Stimulated activated CD8-positive, alpha-beta memory T cell treated with anti-CD3 and anti-CD28 coated beads, Interleukin-15, amount 100 ng/mL, for 24 hours (primary cell): Measurements from ENCODE around the gene PRKN.

Experiments
- DNase-seq: peaks from one replicate; pipeline ENCODE4 v3.0.0-alpha.2; 2020; ENCODE audit warnings: low read depth

PRKN gene

DNA sequence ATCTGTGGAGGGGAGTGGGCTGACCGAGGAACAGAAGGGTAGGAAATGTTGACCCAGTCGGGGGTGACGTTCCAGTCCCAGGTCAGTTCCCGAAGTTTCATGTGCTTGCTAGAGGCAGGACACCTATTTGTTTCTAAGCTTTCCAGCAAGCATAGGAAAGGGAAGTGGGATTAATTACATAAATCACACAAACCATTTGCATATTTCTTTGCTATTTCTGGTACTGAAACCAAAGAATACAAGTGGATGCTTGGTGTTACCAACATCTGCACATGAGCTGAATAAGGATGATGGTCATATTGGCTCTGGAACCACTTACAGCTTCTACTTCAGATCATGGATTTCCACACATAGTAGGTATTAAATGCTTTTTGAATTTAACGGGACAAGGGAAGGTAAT lies 546.5 kb downstream of the PRKN start:
- no peak for DNase-seq

DNA sequence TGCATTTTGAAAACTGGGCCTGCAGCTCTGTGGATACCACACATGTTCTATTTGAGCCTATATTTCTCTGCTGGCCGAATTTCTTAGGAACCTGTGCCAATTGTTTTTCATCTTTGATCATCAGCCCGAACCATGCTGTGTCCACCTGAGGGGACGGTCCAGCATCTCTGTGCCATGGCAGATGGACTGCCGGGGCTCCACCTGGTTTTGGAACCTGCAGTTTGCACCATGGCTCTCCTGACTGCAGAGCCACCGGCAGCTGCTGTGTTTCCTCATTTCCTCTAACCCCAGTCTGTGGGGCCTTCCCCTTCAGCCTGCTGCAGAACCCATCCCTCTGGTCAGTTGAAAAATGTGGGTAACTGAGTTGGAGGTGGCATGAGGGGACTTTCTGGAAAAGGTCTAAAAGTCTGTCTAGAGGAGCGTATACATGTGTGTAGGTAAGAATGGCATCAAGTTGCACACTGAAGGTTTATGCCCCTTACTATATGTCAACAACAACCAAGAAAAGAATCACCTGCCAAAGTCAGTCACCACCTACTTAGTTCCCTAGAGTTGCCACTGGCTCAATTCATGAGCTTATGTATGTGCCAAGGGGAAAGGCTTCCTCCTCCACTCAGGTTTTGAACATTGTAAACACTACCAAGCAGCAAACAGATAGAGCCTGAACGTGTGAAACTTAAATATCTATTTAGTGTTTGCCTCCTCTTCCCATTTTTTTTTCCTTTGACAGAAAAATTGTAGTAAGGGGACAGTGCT lies 548.2 kb downstream of the PRKN start:
- no peak for DNase-seq

DNA sequence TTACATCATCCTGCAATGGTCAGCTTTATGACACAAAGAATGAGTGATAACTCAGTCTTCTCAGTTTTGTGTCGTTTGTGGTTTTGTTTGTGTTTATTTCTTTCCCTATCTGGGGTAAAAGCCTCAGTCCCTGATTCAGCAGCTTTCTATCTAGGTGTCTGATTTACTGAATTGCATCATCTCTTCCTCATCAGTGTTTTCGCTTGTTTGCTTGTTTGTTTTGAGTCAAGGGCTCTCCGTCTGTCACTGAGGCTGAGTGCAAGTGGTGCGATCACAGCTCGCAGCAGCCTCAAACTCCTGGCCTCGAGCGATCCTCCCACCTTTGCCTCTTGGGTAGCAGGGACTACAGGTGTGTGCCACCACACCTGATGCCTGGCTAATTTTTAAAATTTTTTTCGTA lies 548.9 kb downstream of the PRKN start:
- no peak for DNase-seq

DNA sequence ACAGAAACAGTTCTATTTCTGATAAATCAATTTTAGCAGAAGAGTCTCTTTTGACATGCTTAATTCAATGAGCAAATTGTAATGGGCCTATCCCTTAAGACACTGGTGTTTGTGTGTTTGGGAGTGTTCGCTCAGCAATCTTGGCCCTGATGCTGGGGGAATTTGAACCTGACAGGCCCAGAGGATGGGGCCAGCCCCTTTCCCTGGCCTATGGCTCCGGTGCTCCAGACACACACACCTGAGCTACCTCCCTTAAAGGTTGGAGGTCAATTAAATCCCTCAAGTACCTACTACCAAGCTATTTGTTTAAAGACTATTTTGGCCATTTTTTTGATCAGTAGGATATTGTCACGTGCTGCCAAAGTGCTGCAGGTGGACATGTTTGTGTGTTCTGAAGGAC lies 549.3 kb downstream of the PRKN start:
- DNase-seq = no peak

DNA sequence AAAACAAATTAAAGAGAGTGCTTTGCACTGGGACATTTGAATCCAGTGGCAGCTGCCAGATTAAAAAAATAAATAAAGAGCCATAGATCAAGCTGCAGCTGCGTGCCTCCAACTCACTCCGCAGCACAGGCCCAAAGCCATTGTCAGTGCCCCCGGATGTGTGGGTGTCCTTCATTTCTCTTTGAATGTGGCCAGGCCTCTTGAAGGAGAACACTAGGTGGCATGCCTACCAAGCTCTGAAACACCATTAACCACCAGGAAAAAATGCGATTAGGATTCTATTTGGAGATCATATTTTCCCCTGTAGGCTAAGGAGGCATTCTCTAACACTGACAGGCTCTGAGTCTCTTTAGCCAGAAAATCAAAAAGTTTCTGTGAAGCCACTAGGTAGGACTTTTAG lies 549.8 kb downstream of the PRKN start:
- no peak for DNase-seq

DNA sequence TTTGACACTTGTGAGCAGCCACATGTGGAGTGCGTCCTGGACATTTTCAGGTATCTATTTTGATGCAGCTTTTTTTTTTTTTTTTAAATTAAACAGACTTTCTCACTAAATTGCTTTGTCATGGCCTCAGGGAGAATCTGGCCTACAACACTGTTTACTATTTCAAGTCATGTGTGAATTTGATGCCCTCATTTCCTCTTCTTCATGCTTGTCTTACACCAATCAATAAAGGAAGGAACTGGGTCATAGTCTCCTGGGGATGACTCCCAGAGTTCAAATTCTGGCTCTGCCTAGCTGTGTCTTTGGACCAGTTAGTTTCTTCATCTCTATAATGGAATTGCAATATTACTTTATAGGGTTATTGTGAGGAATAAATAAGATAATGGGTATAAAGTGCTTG lies 554.1 kb downstream of the PRKN start:
- DNase-seq = no peak

DNA sequence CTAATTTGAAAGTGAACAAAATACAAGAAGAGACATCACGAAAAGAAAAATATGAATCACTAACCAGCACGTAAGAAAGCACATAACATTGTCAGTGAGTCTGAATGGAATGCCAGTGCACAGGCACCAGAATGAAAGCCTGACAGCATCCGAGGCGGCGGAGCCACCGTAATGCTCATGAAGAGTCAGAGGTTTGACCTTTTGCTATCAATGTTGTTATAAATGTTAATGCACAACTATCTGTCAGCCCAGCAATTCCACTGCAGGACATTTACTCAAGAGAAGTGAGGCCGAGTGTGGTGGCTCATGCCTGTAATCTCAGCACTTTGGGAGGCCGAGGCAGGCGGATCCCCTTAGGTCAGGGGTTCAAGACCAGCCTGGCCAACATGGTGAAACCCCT lies 562.1 kb downstream of the PRKN start:
- no peak for DNase-seq

DNA sequence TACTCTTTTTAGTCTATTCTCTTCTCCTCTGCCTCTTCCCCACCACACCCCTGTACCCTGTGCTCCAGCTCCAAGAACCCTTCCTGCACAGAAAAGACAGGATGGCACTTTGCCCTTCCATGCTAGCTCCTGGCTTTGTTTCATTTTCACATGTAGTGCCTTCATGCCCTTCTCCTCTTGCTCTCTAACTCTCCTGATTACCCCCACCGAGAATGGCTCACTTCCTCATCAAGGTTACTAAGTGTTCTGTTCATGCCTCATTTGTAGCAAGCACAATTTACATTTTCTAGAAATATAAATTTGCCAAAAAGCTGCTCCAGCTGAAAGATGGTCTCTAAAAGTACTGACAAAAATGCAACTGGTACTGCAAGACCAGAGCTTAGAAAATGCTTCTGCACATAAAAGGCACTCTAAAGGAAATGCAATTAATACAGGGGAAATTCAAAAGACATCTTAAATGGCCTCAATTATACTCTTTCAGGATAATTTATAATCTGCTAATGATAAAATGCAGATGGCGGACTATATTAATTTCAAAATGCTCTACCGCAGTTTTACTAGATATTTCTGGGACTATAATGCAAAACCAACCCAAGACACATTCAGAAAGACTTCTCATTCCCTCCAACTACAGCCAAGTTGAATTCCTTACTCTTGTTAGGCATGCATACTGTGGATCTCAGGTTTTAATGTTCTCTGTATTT lies 570.2 kb downstream of the PRKN start:
- DNase-seq = no peak

DNA sequence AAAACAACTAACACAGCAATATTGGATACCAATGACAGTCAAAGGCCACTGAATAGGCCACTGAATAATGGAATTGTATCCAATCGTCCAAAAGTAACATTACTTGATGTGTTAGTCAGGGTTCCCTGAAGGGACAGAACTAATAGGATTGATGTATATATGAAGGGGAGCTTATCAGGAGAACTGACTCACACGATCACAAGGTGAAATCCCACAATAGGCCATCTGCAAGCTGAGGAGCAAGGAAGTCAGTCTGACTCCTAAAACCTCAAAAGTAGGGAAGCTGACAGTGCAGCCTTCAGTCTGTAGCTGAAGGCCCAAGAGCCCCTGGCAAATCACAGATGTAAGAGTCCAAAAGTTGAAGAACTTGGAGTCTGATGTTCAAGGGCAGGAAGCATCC lies 571.4 kb downstream of the PRKN start:
- no peak for DNase-seq

DNA sequence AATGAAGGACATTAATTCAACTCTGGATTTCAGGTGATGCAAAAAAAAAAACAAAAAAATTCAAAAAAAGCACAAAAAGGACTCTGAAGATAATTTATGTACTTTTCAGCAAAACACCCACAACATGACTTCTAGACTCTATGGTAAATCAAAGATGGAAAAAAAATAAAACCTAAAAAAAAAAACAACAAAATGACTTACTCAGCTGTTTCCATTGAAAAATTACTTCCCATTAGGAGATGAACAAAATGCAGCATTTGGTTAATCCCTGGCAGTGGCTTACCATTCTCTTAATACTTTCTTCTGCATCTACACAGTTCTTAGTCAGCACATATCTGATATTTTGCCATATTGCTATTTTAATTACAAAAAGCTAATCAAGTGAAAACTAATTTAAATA lies 572.6 kb downstream of the PRKN start:
- DNase-seq = no peak

DNA sequence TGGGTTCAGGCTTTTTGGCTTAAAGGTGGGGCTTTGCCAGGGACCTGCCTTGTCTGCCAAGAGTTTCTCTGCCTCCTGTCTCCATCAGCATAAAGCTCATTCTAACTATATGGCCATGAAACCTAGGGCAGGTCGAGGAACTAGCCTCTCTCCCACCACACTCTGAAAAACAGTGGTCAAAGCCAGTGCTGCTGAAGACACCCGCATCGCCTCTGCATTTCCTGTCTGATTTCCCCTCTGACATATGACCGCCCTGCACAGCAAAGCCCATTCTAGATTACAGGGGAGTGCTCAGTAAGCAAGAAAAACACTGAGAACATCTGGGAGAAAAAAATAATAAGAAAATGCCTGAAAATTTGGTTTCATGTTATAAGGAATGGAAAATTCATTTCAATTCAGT lies 573.6 kb downstream of the PRKN start:
- DNase-seq = no peak

DNA sequence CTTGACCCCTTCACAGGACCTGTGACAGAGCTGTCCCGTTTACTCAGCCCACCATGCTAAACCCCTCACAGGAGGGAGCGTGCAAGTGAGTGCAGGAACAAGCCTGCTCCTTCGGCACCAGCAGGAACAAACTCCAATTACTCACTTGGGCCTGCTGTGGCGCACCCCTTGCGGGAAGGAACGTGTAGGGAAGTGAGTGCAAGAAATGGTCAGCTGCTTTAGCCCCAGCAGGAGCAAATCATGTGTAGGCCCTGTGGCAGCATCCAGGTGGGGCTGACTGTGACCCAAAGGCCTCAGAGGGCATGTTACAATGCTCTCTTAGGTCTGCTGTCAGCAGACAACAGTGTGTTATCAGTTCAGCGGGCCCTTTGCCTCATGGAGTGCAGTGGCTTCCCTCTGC lies 574.4 kb downstream of the PRKN start:
- no peak for DNase-seq

DNA sequence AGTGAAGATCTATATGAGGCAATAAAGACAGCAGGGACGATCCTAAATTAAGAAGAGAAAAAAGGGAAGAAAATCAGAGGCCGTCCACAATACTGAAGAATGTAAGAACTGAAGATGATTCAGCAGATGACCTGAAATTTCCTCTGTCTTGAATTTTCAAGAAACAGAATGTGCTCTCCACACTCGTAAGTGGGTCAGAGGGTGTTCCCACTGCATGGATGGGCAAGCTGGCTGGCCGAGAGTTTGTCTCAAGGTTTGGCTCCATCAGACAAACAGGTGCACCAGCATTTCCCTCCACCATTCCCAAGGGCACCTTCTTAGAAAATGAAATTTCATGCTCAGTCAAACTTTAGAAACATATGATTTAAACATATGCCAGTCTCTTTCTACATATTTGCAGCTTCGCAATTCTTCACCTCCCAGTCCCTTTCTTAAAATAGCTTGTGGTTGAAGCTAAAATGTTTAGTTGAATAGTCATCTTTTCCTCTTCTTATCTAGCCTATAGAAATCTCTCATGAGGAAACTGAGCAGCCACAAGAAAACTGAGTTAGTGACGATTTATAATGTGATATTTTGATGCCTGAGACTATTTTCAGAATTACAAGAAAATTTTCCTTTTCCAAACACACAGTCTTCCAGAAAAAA lies 576.4 kb downstream of the PRKN start:
- no peak for DNase-seq

DNA sequence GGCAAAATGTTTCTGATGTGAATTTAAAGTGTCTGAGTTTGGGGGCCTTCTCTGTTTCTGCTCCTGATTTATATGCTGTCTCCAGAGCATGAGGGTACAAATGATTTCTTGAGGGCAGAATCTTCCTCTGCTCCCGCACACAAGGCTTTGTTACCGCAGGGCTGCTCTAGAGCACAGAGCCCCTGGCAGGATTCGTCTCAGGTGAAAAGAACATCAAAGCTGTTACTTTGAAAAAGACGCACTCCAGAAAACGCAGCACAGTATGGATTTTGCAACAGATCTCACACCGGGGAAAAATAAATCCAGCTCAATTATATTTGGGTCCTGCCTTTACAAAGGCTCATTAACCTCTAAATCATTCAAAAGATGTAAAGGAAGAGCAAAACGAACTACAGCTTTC lies 577.3 kb downstream of the PRKN start:
- no peak for DNase-seq

DNA sequence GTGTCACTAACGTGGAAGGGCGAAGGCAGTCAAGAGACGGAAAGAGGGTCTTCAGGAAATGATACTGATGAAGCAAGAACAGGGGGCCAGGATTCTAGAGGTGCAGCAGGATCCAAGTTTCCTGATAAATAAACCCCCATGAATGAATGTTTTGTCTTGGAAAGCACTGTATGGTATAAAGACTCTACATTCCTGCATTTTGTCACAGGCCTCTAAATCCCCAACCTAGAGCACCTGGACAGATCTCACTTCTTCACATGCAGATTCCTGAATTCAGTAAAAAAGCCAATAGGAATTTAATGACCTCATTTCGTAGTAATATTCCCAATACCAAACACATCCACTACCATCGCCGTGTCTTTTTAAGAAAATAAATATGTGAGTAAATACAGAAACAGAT lies 577.8 kb downstream of the PRKN start:
- DNase-seq = no peak

DNA sequence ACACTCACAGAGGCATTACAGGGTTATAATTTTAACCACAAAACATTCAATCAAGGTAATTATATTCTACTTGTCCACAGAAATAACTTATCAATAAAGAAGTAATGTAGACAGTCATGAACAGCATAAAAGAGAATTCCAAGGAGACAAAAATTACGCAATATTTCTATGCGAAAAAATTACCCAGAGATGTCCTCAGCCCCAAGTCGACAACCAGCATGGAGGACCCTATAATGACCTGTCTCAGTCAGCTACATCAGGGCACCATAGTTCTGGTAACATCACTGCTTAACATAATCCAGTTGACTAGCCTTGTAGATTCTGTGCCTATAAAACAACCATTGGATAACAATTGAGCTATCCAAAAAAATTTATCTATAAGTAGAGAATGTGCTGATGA lies 579.8 kb downstream of the PRKN start:
- DNase-seq = no peak

DNA sequence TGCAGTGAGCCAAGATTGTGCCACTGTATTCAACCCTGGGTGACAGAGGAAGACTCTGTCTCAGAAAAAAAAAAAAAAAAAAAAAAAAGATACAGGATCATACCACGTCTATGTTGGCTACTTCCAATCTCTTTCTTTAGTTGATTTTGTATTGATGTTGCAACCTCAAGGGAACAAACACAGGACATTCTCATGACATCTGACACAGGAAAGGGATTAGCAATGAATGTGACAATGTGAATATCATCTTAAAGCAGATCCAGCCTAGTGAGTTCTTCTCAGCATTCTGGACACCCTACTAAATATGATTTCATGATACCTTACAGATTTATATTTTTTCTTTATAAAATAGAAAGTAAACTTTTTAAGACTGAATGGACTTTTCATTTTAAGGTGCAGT lies 580.3 kb downstream of the PRKN start:
- DNase-seq = no peak

DNA sequence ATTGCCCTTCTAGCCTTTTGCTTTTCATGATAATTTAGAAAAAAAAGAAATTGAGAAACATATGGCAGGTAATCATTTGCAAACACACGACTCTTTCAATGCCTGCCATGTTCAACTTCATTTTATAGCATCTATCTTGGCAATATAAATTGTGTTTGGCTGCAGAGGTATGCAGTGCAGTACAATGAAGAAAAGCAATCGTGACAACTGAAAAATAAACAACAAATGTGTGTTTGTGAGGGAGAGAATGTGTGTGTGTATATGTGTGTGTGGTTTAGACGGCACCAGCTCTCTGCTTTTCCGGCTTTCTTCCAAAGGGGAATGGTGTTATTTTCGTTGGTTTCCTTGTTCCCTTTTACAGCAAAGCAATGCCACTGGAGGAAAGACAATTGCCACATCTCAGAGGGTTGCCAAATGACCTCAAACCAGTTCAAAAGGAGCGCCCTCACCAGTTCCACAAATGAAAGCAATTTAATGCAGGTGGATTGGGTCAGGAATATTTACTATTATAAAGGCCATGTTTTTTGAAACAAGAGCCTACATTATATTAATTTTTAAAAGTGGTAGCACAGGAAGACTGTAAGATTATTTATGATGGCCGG lies 587.2 kb downstream of the PRKN start:
- no peak for DNase-seq

DNA sequence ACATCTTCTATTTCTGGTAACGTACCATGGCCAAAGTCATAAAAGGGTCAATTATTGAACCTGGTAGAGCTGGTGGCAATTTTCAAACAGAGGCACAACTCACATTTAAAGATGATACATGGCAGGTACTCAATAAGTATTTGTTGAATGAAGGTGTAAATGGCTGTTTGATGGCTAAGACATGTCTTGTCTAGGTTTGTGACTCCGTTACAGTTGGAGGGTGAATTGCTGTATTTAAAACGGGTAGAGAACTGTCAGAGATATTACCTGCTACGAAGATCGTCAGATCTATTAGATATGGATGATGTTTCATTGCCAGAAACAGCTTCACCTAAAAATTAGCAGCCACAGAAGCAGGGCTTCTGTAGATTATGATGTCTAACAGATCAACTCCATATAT lies 601.9 kb downstream of the PRKN start:
- no peak for DNase-seq

DNA sequence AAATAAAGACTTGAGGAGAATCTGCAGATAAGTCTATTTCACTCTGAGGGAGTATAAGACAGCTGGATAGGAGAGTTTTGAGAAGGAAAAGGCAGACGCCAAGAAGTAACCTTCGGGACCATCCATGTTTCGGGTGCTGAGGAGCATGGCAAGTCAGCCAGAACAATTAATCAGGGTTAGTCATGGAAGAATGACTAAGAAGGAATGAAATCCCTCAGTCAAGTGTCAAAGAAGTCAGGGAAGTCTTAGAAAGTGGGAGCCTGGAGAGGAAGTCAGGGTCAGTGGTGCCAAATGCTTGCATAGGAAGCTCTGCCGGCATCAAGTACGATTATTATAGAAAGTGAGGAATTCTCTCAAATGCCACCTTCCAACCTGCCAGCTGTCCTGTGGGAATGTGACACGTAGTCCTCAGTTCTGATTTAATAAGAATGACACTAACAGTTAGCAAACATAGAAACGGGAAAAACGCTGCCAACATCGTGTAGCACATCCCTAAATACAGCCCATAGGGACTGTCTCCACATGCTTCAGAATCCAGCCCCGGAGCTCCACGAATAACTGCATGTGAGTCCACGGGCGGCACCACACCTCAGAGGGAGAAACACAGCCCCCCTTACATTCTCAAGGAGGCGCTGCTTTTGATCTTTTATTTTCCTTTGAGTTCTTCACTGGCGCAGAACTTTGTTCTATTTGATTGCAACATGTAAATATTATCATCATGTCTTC lies 602.7 kb downstream of the PRKN start:
- DNase-seq = no peak

DNA sequence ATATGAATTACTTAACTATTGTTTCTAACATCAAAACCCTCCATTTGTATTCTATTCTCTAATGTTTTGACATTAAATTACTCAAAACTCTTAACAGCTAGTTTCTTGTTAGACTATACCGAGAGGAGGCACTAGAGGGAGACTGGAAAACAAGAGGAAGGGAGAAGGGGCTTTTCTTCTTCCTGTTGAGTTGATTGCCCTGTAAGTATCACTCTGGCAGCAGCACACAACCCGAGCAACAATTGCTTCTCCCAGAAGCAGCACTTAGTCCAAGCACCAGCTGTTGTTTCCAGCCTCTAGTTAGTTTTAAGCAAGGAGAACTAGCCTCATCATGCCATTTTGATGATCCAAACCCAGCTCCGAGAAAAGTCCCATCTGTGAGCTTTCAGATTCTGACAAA lies 603.8 kb downstream of the PRKN start:
- DNase-seq = no peak

DNA sequence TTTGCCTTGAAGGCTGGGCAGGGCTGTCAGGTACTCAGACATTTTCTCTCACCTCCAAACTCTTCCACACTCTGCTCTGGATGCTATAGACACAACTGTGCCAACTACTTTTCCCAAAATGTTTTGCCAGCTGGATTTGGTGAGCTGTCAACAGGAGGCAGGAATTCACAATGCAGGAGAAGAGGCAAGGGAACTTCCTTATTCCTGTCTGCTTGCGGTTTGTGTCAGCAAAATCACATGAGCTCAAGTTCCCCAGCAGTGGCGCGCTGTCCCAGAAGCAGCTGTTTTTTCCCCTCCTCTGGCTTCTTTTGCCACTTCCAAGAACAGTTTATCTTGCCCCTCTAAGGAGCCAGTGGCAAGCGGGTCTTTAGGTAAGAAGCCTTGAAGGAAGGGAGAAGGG lies 608.2 kb downstream of the PRKN start:
- DNase-seq = no peak
